Duodenal mucosa (tissue), 2 donors: ENCODE results near the gene EXOC3L2.

Experiments
- H3K27ac ChIP-seq: one replicate; pipeline ENCODE4 v1.7.0; 2013; ENCODE audit warnings: low read depth, low read length
- H3K27me3 ChIP-seq, 2 donors: one replicate each; pipeline ENCODE4 v1.7.0; 2013; ENCODE audit warnings: low read length in 2 of 2, control low read depth in 1 of 2; ENCODE audit not compliant: insufficient read depth in 2 of 2, control insufficient read depth in 1 of 2
- H3K36me3 ChIP-seq, 2 donors: one replicate each; pipeline ENCODE4 v1.7.0; 2013; ENCODE audit warnings: low read length in 2 of 2, control low read depth in 1 of 2; ENCODE audit not compliant: insufficient read depth in 2 of 2, control insufficient read depth in 1 of 2
- H3K4me1 ChIP-seq, 2 donors: one replicate each; pipeline ENCODE4 v1.7.0; 2013; ENCODE audit warnings: low read length in 2 of 2, control low read depth in 1 of 2; ENCODE audit not compliant: insufficient read depth in 2 of 2, control insufficient read depth in 1 of 2
- H3K4me3 ChIP-seq, 2 donors: one replicate each; pipeline ENCODE4 v1.7.0; 2013; ENCODE audit warnings: low read length in 2 of 2, low read depth in 1 of 2
- H3K9ac ChIP-seq, 2 donors: one replicate each; pipeline ENCODE4 v1.7.0; 2013; ENCODE audit warnings: low read length in 2 of 2, low read depth in 1 of 2
- H3K9me3 ChIP-seq, 2 donors: one replicate each; pipeline ENCODE4 v1.7.0; 2013; ENCODE audit warnings: low read length in 2 of 2, control low read depth in 1 of 2; ENCODE audit not compliant: control insufficient read depth in 1 of 2

The EXOC3L2 gene

DNA sequence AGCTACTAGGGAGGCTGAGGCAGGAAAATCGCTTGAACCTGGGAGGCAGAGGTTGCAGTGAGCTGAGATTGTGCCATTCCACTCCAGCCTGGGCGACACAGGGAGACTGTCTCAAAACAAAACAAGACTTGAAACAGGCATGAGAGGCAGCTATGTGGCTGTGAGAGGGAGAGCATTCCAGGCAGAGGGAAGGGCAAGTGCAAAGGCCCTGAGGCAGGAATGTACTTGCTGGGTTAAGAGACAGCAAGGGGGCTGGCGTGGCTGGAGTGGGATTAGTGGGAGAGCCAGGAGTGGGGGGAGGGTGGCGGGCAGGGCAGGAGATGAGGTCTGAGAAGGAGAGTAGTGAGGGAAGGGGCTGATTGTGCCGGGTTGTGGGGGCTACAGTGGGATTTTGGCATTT, 21.3 kb downstream of the EXOC3L2 start:
- Histone ChIP-seq H3K4me3 (no peak overlapping the region), H3K27ac (no peak overlapping the region), H3K36me3 (no peaks in the 10 kb centered on the region), H3K27me3 (peaks cover 0 to 4% of the 10 kb centered on the region in 2 donors), H3K4me1 (no peaks in the 10 kb centered on the region), H3K9ac (no peak overlapping the region), H3K9me3 (no peaks in the 10 kb centered on the region)

DNA sequence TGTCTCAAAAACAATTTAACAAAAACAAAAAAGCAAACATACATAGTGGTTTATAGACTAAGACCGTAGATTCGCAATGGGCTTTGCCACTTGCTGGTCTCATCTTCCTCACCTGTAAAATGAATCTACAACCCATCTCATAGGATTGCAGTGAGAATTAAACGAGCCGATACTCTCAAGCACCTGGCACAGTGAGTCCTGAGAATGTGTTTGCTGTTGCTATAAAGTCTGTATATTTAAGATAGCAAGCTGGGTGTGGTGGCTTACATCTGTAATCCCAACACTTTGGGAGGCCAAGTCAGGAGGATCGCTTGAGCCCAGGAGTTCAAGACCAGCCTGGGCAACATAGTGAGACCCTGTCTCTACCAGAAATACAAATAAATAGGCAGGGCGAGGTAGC, 22.5 kb downstream of the EXOC3L2 start:
- no peak overlapping the region for H3K4me3 ChIP-seq
- H3K4me1 ChIP-seq = no peaks in the 10 kb centered on the region
- H3K27me3 ChIP-seq = peaks cover 7 to 8% of the 10 kb centered on the region in 2 donors
- no peak overlapping the region for H3K27ac ChIP-seq
- no peak overlapping the region for H3K9ac ChIP-seq
- no peaks in the 10 kb centered on the region for H3K9me3 ChIP-seq
- H3K36me3 ChIP-seq = no peaks in the 10 kb centered on the region

- peaks cover 21 to 25% of the 10 kb centered on the region in 2 donors for H3K27me3 ChIP-seq
These were observed 26.1 kb downstream of the EXOC3L2 start for GRCh38 chr19:45218911-45219743.

GRCh38 chr19:45218426-45218825, 26.8 kb downstream of the EXOC3L2 start:
- H3K36me3 ChIP-seq = no peaks in the 10 kb centered on the region
- no peaks in the 10 kb centered on the region for H3K4me1 ChIP-seq
- no peaks in the 10 kb centered on the region for H3K9me3 ChIP-seq
- no peak overlapping the region for H3K9ac ChIP-seq
- H3K27ac ChIP-seq = no peak overlapping the region
- peaks cover 21 to 25% of the 10 kb centered on the region in 2 donors for H3K27me3 ChIP-seq
- no peak overlapping the region for H3K4me3 ChIP-seq

More at GRCh38 chr19:45218911-45219743, 26.1 kb downstream of the EXOC3L2 start:
- H3K4me3 ChIP-seq = no peak overlapping the region
- no peaks in the 10 kb centered on the region for H3K9me3 ChIP-seq
- no peaks in the 10 kb centered on the region for H3K36me3 ChIP-seq
- H3K27ac ChIP-seq = no peak overlapping the region
- no peaks in the 10 kb centered on the region for H3K4me1 ChIP-seq
- no peak overlapping the region for H3K9ac ChIP-seq

DNA sequence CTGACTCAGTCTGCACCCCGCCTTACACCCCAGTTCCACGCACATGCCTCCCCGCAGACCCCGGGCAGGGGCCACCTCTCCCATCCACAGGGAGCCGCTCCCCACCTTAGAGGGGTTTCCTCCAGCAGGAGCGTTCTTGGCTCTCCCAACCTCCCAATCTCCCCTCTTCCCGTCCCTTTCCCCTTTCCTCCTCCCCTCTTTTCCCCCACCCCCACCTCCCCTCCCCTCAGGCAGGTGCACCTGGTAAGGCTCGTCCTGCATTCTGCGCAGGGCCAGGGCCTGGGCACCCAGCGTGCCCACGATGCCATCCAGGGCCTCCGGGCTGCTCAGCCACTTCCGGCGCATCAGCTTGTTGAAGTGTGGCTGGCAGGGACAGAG, 27.3 kb downstream of the EXOC3L2 start:
- Histone ChIP-seq H3K4me3 (no peak overlapping the region), H3K9ac (no peak overlapping the region), H3K4me1 (no peaks in the 10 kb centered on the region), H3K27ac (no peak overlapping the region), H3K9me3 (no peaks in the 10 kb centered on the region), H3K27me3 (peaks cover 21 to 25% of the 10 kb centered on the region in 2 donors), H3K36me3 (no peaks in the 10 kb centered on the region)

DNA sequence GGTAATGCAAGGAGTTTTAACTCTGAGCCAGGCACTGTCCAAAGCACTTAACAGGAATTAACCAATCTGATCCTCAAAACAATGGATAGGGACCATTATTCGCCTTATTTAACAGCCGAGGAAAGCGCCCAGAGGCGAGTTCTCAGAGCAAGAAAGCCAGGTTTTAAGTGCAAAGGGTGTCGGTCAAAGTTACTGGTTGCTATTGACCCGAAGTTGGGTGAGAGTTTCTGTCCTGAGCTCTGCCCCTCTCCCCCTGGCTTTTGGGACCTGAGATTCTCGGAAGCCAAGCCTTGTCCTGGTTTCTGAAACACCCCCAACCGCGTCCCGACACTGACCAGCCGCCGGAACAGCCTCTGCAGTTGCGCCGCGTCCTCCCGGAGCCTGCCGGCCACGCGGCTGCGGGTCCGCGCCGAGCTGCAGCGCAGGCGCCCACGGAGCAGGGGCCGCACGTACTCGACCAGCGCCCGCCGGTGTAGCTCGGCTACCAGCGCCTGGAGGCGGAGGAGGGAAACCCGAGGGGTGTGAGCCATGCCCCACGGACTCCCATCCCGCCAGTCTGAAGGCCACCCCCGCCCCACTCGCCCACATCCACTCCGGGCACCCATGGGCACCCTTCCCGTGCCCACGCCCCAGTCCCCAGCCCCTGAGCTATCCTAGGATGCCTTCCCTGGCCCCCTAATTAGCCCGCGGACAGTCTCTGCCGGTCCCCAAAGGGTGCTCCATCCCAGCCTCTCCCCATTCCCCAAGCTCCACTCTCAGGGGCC, 27.8 kb downstream of the EXOC3L2 start:
- Histone ChIP-seq H3K27me3 (peaks cover 21 to 25% of the 10 kb centered on the region in 2 donors), H3K36me3 (no peaks in the 10 kb centered on the region), H3K27ac (no peak overlapping the region), H3K9me3 (no peaks in the 10 kb centered on the region), H3K4me3 (no peak overlapping the region), H3K4me1 (no peaks in the 10 kb centered on the region), H3K9ac (no peak overlapping the region)

GRCh38 chr19:45216667-45217066, 28.5 kb downstream of the EXOC3L2 start:
- Histone ChIP-seq H3K4me1 (no peaks in the 10 kb centered on the region), H3K27ac (no peak overlapping the region), H3K36me3 (no peaks in the 10 kb centered on the region), H3K27me3 (peaks cover 21 to 25% of the 10 kb centered on the region in 2 donors), H3K9ac (no peak overlapping the region), H3K9me3 (no peaks in the 10 kb centered on the region), H3K4me3 (no peak overlapping the region)

- Histone ChIP-seq H3K4me1 (no peaks in the 10 kb centered on the region), H3K9ac (no peak overlapping the region), H3K27ac (no peak overlapping the region), H3K9me3 (no peaks in the 10 kb centered on the region), H3K36me3 (no peaks in the 10 kb centered on the region), H3K27me3 (peaks cover 20 to 25% of the 10 kb centered on the region in 2 donors), H3K4me3 (no peak overlapping the region)
These were observed 29.6 kb downstream of the EXOC3L2 start for GRCh38 chr19:45215391-45216191.

DNA sequence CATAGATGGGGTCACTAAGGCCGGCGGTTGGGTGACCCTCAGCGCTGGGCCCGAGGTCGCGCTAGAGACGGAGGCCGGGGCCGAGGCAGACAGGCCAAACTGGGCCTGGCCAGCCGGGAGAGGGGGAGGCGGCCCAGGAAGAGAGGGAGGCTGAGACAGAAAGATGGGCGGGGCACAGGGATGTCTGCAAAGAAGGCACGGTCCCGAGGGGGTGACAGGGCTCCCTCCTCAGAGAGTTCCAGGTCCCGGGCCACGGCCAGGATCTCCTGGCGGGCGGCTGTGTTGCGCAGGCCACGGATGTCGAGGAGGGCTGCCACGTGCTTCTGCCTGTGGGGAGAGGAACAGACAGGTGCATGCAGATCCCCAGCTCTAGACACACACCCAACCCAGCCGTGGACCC, 32.2 kb downstream of the EXOC3L2 start:
- H3K4me1 ChIP-seq = no peaks in the 10 kb centered on the region
- H3K27ac ChIP-seq = no peak overlapping the region
- peaks cover 14 to 21% of the 10 kb centered on the region in 2 donors for H3K27me3 ChIP-seq

More for the DNA sequence above, 32.2 kb downstream of the EXOC3L2 start:
- Histone ChIP-seq H3K9me3 (no peaks in the 10 kb centered on the region), H3K9ac (no peak overlapping the region), H3K4me3 (no peak overlapping the region), H3K36me3 (no peaks in the 10 kb centered on the region)
